ENCODE measurements around the gene HEXD. TPM values are rescaled to one million over a fixed set of nuclear protein-coding genes. Genes with fewer than 3 reads are reported as not detected.

HEXD gene
- total and polyA plus RNA-seq, 4 donors = 5.6 to 19.9 (median 12.2) TPM

DNA sequence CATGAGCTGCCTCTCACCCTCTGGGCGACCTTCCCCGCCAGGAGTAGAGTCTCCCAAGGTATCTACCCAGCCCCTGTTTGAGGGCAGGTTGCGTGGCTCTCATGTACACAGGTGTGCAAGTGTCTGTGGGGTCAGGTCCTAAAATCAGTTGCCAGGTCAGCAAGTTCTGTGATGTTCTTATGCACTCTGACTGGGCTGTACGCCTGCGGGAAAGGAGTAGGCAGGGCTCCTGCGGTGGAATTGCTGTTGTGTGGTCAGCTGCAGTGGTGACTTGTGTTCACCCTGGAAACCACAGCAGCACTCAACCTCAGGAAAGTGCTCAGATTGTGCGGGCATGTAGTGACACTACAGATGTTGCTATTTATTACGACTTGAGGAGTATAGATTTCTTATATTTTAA lies 59.8 kb downstream of the HEXD start:
- Histone ChIP-seq H3K4me3 (ENCODE audit: low read depth in 1 of 3, low read length in 3 of 3) (no peak overlapping the region), H3K9ac (ENCODE audit: low read depth in 1 of 2, low read length in 2 of 2) (no peak overlapping the region), H3K4me1 (ENCODE audit: control insufficient read depth in 4 of 4, insufficient read depth in 4 of 4, low read length in 3 of 4) (peaks cover 0 to 4% (median 0%) of the 10 kb centered on the region in 4 donors), H3K27me3 (ENCODE audit: control insufficient read depth in 4 of 4, insufficient read depth in 4 of 4, low read length in 3 of 4) (no peaks in the 10 kb centered on the region), H3K9me3 (ENCODE audit: control insufficient read depth in 4 of 4, low read length in 3 of 4) (no peaks in the 10 kb centered on the region), H3K27ac (ENCODE audit: low read depth in 1 of 2, low read length in 2 of 2) (no peak overlapping the region), H3K36me3 (ENCODE audit: control insufficient read depth in 4 of 4, insufficient read depth in 3 of 4, low read depth in 1 of 4, low read length in 3 of 4) (peaks cover 9 to 52% (median 18%) of the 10 kb centered on the region in 4 donors)
- DNase-seq (ENCODE audit: low spot score) = no peak
- 95% methylated on average over 8 of the region's 8 CpGs for WGBS
- TF ChIP-seq RAD21 (IDR thresholded peaks at IDR 0.05) = no peak
- TF ChIP-seq FOXA1 (IDR thresholded peaks at IDR 0.05) = no peak
- no peak for TF ChIP-seq TAF1 (conservative IDR thresholded peaks at IDR 0.05)
- no peak for TF ChIP-seq FOXA2 (IDR thresholded peaks at IDR 0.05)
- no peak for TF ChIP-seq JUND (IDR thresholded peaks at IDR 0.05)
- TF ChIP-seq, protein P1, sequence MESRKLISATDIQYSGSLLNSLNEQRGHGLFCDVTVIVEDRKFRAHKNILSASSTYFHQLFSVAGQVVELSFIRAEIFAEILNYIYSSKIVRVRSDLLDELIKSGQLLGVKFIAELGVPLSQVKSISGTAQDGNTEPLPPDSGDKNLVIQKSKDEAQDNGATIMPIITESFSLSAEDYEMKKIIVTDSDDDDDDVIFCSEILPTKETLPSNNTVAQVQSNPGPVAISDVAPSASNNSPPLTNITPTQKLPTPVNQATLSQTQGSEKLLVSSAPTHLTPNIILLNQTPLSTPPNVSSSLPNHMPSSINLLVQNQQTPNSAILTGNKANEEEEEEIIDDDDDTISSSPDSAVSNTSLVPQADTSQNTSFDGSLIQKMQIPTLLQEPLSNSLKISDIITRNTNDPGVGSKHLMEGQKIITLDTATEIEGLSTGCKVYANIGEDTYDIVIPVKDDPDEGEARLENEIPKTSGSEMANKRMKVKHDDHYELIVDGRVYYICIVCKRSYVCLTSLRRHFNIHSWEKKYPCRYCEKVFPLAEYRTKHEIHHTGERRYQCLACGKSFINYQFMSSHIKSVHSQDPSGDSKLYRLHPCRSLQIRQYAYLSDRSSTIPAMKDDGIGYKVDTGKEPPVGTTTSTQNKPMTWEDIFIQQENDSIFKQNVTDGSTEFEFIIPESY (IDR thresholded peaks at IDR 0.05) = no peak
- TF ChIP-seq GABPA (IDR thresholded peaks at IDR 0.05 in 1 of 2, conservative IDR thresholded peaks at IDR 0.05 in 1 of 2) = no peak
- TF ChIP-seq, protein P2, sequence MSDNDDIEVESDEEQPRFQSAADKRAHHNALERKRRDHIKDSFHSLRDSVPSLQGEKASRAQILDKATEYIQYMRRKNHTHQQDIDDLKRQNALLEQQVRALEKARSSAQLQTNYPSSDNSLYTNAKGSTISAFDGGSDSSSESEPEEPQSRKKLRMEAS (IDR thresholded peaks at IDR 0.05) = no peak
- TF ChIP-seq, protein P3, sequence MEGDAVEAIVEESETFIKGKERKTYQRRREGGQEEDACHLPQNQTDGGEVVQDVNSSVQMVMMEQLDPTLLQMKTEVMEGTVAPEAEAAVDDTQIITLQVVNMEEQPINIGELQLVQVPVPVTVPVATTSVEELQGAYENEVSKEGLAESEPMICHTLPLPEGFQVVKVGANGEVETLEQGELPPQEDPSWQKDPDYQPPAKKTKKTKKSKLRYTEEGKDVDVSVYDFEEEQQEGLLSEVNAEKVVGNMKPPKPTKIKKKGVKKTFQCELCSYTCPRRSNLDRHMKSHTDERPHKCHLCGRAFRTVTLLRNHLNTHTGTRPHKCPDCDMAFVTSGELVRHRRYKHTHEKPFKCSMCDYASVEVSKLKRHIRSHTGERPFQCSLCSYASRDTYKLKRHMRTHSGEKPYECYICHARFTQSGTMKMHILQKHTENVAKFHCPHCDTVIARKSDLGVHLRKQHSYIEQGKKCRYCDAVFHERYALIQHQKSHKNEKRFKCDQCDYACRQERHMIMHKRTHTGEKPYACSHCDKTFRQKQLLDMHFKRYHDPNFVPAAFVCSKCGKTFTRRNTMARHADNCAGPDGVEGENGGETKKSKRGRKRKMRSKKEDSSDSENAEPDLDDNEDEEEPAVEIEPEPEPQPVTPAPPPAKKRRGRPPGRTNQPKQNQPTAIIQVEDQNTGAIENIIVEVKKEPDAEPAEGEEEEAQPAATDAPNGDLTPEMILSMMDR (IDR thresholded peaks at IDR 0.05; ENCODE audit: low read depth, low read length, missing input control) = no peak
- TF ChIP-seq RXRA (IDR thresholded peaks at IDR 0.05) = no peak
- TF ChIP-seq EGR1 (IDR thresholded peaks at IDR 0.05; ENCODE audit: low read depth in 2 of 2) = no peak

DNA sequence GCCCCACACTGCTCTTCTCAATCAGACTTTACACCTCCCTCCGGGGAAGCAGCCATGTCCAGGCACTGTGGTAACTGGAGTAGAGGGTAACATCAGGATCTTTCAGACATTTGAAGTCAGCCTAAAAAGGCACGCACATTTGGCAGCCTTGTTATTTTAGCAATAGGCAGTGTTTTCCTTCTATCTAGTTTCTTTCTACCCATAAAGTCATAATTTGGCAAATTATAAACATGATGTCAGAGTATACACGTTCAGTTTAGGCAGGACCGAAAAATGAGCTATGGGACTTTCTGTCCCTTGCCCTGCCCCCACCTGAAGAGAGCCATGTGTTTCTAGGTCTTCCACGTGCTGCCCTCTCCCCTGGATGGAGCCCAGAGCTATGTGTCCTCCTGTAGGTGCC lies 61.5 kb downstream of the HEXD start:
- Histone ChIP-seq H3K4me3 (ENCODE audit: low read depth in 1 of 3, low read length in 3 of 3) (no peak overlapping the region), H3K4me1 (ENCODE audit: control insufficient read depth in 4 of 4, insufficient read depth in 4 of 4, low read length in 3 of 4) (peaks cover 2 to 11% (median 8%) of the 10 kb centered on the region in 4 donors), H3K36me3 (ENCODE audit: control insufficient read depth in 4 of 4, insufficient read depth in 3 of 4, low read depth in 1 of 4, low read length in 3 of 4) (peaks cover 9 to 49% (median 15%) of the 10 kb centered on the region in 4 donors), H3K27ac (ENCODE audit: low read depth in 1 of 2, low read length in 2 of 2) (no peak overlapping the region), H3K9me3 (ENCODE audit: control insufficient read depth in 4 of 4, low read length in 3 of 4) (no peaks in the 10 kb centered on the region), H3K27me3 (ENCODE audit: control insufficient read depth in 4 of 4, insufficient read depth in 4 of 4, low read length in 3 of 4) (no peaks in the 10 kb centered on the region), H3K9ac (ENCODE audit: low read depth in 1 of 2, low read length in 2 of 2) (no peak overlapping the region)
- WGBS = 89% methylated on average over 5 of the region's 5 CpGs
- TF ChIP-seq RAD21 (IDR thresholded peaks at IDR 0.05) = no peak
- TF ChIP-seq, protein P4, sequence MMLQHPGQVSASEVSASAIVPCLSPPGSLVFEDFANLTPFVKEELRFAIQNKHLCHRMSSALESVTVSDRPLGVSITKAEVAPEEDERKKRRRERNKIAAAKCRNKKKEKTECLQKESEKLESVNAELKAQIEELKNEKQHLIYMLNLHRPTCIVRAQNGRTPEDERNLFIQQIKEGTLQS (IDR thresholded peaks at IDR 0.05) = no peak
- no peak for TF ChIP-seq RXRA (IDR thresholded peaks at IDR 0.05)
- no peak for TF ChIP-seq JUND (IDR thresholded peaks at IDR 0.05)
- no peak for TF ChIP-seq FOXA1 (IDR thresholded peaks at IDR 0.05)
- TF ChIP-seq, protein P3 (IDR thresholded peaks at IDR 0.05; ENCODE audit: low read depth, low read length, missing input control) = no peak
- TF ChIP-seq, protein P1 (IDR thresholded peaks at IDR 0.05) = no peak
- TF ChIP-seq NR2F2 (IDR thresholded peaks at IDR 0.05) = no peak
- TF ChIP-seq, protein P5, sequence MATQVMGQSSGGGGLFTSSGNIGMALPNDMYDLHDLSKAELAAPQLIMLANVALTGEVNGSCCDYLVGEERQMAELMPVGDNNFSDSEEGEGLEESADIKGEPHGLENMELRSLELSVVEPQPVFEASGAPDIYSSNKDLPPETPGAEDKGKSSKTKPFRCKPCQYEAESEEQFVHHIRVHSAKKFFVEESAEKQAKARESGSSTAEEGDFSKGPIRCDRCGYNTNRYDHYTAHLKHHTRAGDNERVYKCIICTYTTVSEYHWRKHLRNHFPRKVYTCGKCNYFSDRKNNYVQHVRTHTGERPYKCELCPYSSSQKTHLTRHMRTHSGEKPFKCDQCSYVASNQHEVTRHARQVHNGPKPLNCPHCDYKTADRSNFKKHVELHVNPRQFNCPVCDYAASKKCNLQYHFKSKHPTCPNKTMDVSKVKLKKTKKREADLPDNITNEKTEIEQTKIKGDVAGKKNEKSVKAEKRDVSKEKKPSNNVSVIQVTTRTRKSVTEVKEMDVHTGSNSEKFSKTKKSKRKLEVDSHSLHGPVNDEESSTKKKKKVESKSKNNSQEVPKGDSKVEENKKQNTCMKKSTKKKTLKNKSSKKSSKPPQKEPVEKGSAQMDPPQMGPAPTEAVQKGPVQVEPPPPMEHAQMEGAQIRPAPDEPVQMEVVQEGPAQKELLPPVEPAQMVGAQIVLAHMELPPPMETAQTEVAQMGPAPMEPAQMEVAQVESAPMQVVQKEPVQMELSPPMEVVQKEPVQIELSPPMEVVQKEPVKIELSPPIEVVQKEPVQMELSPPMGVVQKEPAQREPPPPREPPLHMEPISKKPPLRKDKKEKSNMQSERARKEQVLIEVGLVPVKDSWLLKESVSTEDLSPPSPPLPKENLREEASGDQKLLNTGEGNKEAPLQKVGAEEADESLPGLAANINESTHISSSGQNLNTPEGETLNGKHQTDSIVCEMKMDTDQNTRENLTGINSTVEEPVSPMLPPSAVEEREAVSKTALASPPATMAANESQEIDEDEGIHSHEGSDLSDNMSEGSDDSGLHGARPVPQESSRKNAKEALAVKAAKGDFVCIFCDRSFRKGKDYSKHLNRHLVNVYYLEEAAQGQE (IDR thresholded peaks at IDR 0.05) = no peak
- TF ChIP-seq, protein P2 (IDR thresholded peaks at IDR 0.05) = no peak
- no peak for TF ChIP-seq HNF4G (IDR thresholded peaks at IDR 0.05)
- no peak for TF ChIP-seq FOXA2 (IDR thresholded peaks at IDR 0.05)
- DNase-seq (ENCODE audit: low spot score) = no peak

All from liver (tissue), 9 donors.